GM12878 (cell line): ENCODE data around the gene CYTH3.

ENCODE experiments used
- BACH1 ChIP-seq: fragments of 450-650 bp; IDR thresholded peaks from 2 replicates; pipeline ENCODE4 v1.6.1; 2017; ENCODE audit warnings: mild to moderate bottlenecking, borderline replicate concordance
- CHD4 ChIP-seq: fragments of 200-600 bp; sonication (generic); IDR thresholded peaks from 2 replicates; pipeline ENCODE4 v1.6.1; 2016; ENCODE audit warnings: mild to moderate bottlenecking
- ETV6 ChIP-seq, 2 experiments: fragments of 450-650 bp in 1 of 2; IDR thresholded peaks in 1 of 2; conservative IDR thresholded peaks in 1 of 2; 2 replicates each; pipeline ENCODE4 v1.6.1; 2014; ENCODE audit warnings: antibody characterized with exemption in 1 of 2, borderline replicate concordance in 1 of 2, low read depth in 1 of 2, mild to moderate bottlenecking in 1 of 2, moderate library complexity in 1 of 2
- FOXM1 ChIP-seq: IDR thresholded peaks from 2 replicates; pipeline ENCODE4 v1.6.1; 2012; ENCODE audit warnings: low read depth, mild to moderate bottlenecking, inconsistent platforms, low read length, moderate library complexity
- HCFC1 ChIP-seq: fragments of 150-350 bp; IDR thresholded peaks from 2 replicates; pipeline ENCODE4 v1.6.1; 2014; ENCODE audit warnings: low read length
- REST ChIP-seq: IDR thresholded peaks from 2 replicates; pipeline ENCODE4 v1.6.1; 2012; ENCODE audit warnings: mild to moderate bottlenecking, low read depth, low read length
- SP1 ChIP-seq: IDR thresholded peaks from one replicate; pipeline ENCODE4 v1.6.1; 2011; ENCODE audit warnings: low read depth, low read length
- SRF ChIP-seq, 2 experiments: IDR thresholded peaks; 2 replicates each; pipeline ENCODE4 v1.6.1; 2011; ENCODE audit warnings: low read depth in 2 of 2, low read length in 2 of 2, mild to moderate bottlenecking in 1 of 2, moderate library complexity in 1 of 2
- ZBTB33 ChIP-seq: fragments of 450-650 bp; IDR thresholded peaks from 2 replicates; pipeline ENCODE4 v1.6.1; 2017; ENCODE audit warnings: mild to moderate bottlenecking
- TF ChIP-seq, protein P1 (sequence below): IDR thresholded peaks from 2 replicates; pipeline ENCODE4 v1.6.1; 2012; ENCODE audit warnings: low read depth, low read length, improper control_type of control experiment

- no peak for TF ChIP-seq SRF (IDR thresholded peaks at IDR 0.05; ENCODE audit: low read depth in 2 of 2, low read length in 2 of 2)
- TF ChIP-seq HCFC1, result no peak
- no peak for TF ChIP-seq ZBTB33
- no peak for TF ChIP-seq REST
- no peak for TF ChIP-seq SP1
- TF ChIP-seq ETV6 (conservative IDR thresholded peaks at IDR 0.05 in 1 of 2, IDR thresholded peaks at IDR 0.05 in 1 of 2; ENCODE audit: borderline replicate concordance in 1 of 2, low read depth in 1 of 2), result no peak
- TF ChIP-seq BACH1, result no peak
- TF ChIP-seq CHD4, result no peak
- TF ChIP-seq, protein P1, sequence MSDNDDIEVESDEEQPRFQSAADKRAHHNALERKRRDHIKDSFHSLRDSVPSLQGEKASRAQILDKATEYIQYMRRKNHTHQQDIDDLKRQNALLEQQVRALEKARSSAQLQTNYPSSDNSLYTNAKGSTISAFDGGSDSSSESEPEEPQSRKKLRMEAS, result no peak
- no peak for TF ChIP-seq FOXM1
Measured at GRCh38 chr7:6232534-6232933, 39.9 kb downstream of the CYTH3 start.
